Panc1 (cell line): ENCODE data around the gene SLC6A17.

Experiments used
- CTCF ChIP-seq: fragments of 450-650 bp; IDR thresholded peaks from 2 replicates; pipeline ENCODE4 v1.5.1; 2017; ENCODE audit warnings: mild to moderate bottlenecking
- POLR2AphosphoS5 ChIP-seq: IDR thresholded peaks from 2 replicates; pipeline ENCODE4 v1.6.1; 2012; ENCODE audit warnings: mild to moderate bottlenecking, low read depth, low read length, moderate library complexity
- TCF7L2 ChIP-seq: IDR thresholded peaks from 2 replicates; pipeline ENCODE4 v1.6.1; 2011; ENCODE audit warnings: mild to moderate bottlenecking, low read depth, low read length, inconsistent platforms

DNA sequence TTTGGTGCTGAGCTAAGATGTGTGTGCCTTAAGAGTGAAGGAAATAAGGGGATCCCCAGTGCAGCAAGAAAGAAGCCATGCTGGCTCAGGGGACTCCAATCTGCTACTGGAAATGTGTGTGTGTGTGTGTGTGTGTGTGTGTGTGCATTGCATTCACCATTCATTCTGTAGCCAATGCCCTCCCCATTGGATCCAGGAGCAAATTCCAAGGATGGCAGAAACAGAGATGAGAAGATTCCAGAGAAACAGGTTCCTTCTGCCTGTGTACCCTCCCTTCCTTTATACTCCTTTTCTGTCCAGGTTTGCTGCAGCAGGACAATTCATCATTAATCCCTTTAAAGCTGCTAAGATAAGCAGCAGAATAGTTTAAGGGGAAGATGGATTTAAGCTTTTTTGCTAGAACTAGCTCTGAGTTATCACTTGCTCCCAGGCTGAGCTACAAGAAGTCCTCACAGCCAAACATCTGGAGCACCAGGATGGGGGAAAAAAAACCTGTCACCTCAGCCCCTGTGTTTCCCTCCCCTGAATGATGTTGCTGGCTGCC, 3.2 kb downstream of the SLC6A17 start:
- TF ChIP-seq CTCF (no peak), TCF7L2 (no peak), POLR2AphosphoS5 (no peak)
